DND-41 (cell line): Measurements from ENCODE around the gene VCL.

Experiments
- ATAC-seq: fragments of 200-7000 bp; cut with Tn5 transposase; 3 replicates; pipeline ENCODE4 v1.9.1; 2021; ENCODE audit warnings: low read depth; ENCODE audit not compliant: insufficient read depth
- DNase-seq: peaks from one replicate; pipeline ENCODE4 v3.0.0-alpha.2; 2020
- H2AFZ ChIP-seq: 2 replicates; pipeline ENCODE4 v1.6.0; 2012; ENCODE audit warnings: low read depth, low read length
- H3K27ac ChIP-seq: 2 replicates; pipeline ENCODE4 v1.5.1; 2012; ENCODE audit warnings: low read length, inconsistent platforms
- H3K27me3 ChIP-seq: fragments of 200-600 bp; sonication (generic); 2 replicates; pipeline ENCODE4 v1.6.0; 2012; ENCODE audit warnings: low read length, mild to moderate bottlenecking, inconsistent platforms; ENCODE audit not compliant: insufficient read depth, poor library complexity
- H3K36me3 ChIP-seq: 2 replicates; pipeline ENCODE4 v1.5.1; 2012; ENCODE audit warnings: low read length, inconsistent platforms; ENCODE audit not compliant: insufficient read depth
- H3K4me1 ChIP-seq: 2 replicates; pipeline ENCODE4 v1.5.1; 2012; ENCODE audit warnings: mild to moderate bottlenecking, low read length; ENCODE audit not compliant: insufficient read depth
- H3K4me2 ChIP-seq: 2 replicates; pipeline ENCODE4 v1.6.0; 2012; ENCODE audit warnings: mild to moderate bottlenecking, moderate library complexity, low read length, inconsistent platforms; ENCODE audit not compliant: insufficient read depth
- H3K4me3 ChIP-seq, 2 experiments: fragments of 200-600 bp in 1 of 2; shearing (Covaris generic) in 1 of 2; 2 replicates each; pipeline ENCODE4 v1.5.1; 2012 to 2016; ENCODE audit warnings: inconsistent platforms in 2 of 2, low read length in 2 of 2, mild to moderate bottlenecking in 2 of 2, low read depth in 1 of 2, moderate library complexity in 1 of 2
- H3K79me2 ChIP-seq: 2 replicates; pipeline ENCODE4 v1.6.0; 2012; ENCODE audit warnings: low read length, inconsistent platforms; ENCODE audit not compliant: insufficient read depth
- H3K9ac ChIP-seq: 2 replicates; pipeline ENCODE4 v1.6.0; 2012; ENCODE audit warnings: low read depth, mild to moderate bottlenecking, inconsistent platforms, low read length, moderate library complexity
- H3K9me3 ChIP-seq: 2 replicates; pipeline ENCODE4 v1.5.1; 2012; ENCODE audit warnings: low read length, moderate library complexity, mild to moderate bottlenecking, inconsistent platforms; ENCODE audit not compliant: insufficient read depth, severe bottlenecking
- H4K20me1 ChIP-seq: 2 replicates; pipeline ENCODE4 v1.6.0; 2012; ENCODE audit warnings: low read length; ENCODE audit not compliant: insufficient read depth
- CTCF ChIP-seq: IDR thresholded peaks from 2 replicates; pipeline ENCODE4 v1.5.1; 2012; ENCODE audit warnings: borderline replicate concordance, low read length, moderate library complexity, mild to moderate bottlenecking; ENCODE audit not compliant: poor library complexity, severe bottlenecking; ENCODE audit errors: extremely low read depth
- EZH2 ChIP-seq: IDR thresholded peaks from 3 replicates; pipeline ENCODE4 v1.6.1; 2012; ENCODE audit warnings: borderline replicate concordance, low read depth, mild to moderate bottlenecking, moderate library complexity, low read length, inconsistent platforms; ENCODE audit not compliant: severe bottlenecking

VCL gene

DNA sequence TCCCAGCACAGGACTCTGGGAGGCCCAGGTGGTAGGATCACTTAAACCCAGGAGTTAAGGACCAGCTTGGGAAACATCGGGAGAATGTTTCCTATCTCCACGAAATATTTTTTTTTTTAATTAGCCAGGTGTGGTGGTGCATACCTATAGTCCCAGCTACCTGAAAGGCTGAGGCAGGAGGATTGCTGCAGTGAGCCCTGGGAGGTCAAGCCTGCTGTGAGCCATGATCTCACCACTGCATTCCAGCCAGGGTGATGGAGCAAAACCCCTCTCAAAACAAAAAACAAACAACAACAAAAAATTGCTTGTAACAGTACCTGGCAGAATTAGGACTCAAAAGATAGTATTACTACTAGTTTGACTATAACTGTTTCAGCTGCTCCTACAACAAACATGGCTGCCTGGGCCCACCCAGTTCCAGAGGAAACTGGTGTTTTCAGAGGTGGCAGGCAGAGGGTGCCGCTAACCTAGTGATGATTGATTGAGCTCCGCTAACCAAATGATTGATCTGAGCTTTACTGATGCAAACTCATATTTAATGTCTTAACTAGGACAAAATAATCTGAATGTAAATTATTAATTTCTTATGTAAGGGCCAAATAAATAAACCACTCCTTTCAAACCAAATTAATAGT is 95.7 kb downstream of the VCL start:
- Histone ChIP-seq H3K9ac (no peak overlapping the region), H4K20me1 (no peaks in the 10 kb centered on the region), H3K27me3 (no peaks in the 10 kb centered on the region), H3K4me3 (no peak overlapping the region), H3K9me3 (no peaks in the 10 kb centered on the region), H2AFZ (no peak overlapping the region), H3K36me3 (no peaks in the 10 kb centered on the region), H3K4me1 (peaks cover 5% of the 10 kb centered on the region), H3K79me2 (no peaks in the 10 kb centered on the region), H3K27ac (no peak overlapping the region), H3K4me2 (no peak overlapping the region)
- DNase-seq (no peak), ATAC-seq (no peak)
- TF ChIP-seq CTCF (peak; percentile 25), EZH2 (no peak)

DNA sequence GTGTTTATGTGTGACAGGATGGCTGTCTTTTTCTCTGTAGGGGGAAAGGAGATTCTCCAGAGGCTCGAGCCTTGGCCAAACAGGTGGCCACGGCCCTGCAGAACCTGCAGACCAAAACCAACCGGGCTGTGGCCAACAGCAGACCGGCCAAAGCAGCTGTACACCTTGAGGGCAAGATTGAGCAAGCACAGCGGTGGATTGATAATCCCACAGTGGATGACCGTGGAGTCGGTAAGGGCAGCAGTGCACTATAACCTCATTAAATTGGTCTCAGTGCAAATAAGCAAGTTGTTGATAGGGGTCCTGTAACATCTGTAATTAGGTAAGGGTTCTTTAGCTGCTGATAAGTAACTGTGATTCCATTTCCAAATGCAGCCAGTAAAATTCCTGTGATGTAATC is 96.3 kb downstream of the VCL start:
- Histone ChIP-seq H3K9me3 (no peaks in the 10 kb centered on the region), H3K36me3 (no peaks in the 10 kb centered on the region), H3K27me3 (no peaks in the 10 kb centered on the region), H4K20me1 (no peaks in the 10 kb centered on the region), H3K27ac (no peak overlapping the region), H3K79me2 (no peaks in the 10 kb centered on the region), H3K9ac (no peak overlapping the region), H3K4me3 (no peak overlapping the region), H3K4me1 (peaks cover 5% of the 10 kb centered on the region), H2AFZ (no peak overlapping the region), H3K4me2 (no peak overlapping the region)
- DNase-seq (no peak), ATAC-seq (no peak)
- TF ChIP-seq EZH2 (no peak), CTCF (no peak)

- H3K27me3 ChIP-seq, result no peaks in the 10 kb centered on the region
- H3K4me1 ChIP-seq, result peaks cover 5% of the 10 kb centered on the region
- H3K9me3 ChIP-seq, result no peaks in the 10 kb centered on the region
- no peak for TF ChIP-seq CTCF
- no peak for TF ChIP-seq EZH2
- H3K9ac ChIP-seq, result no peak overlapping the region
- no peak overlapping the region for H3K27ac ChIP-seq
- no peaks in the 10 kb centered on the region for H3K36me3 ChIP-seq
- ATAC-seq (no peak), DNase-seq (no peak)
- H4K20me1 ChIP-seq, result no peaks in the 10 kb centered on the region
- no peak overlapping the region for H3K4me2 ChIP-seq
- no peaks in the 10 kb centered on the region for H3K79me2 ChIP-seq
- no peak overlapping the region for H2AFZ ChIP-seq
- H3K4me3 ChIP-seq, result no peak overlapping the region
Measured at GRCh38 chr10:74096777-74097176, 98.9 kb downstream of the VCL start.
